H9 (cell line): Measurements from ENCODE around the gene TTC7B. TPM values are rescaled to one million over a fixed set of nuclear protein-coding genes. Genes with fewer than 3 reads are reported as not detected.

Source experiments
- DNase-seq: peaks from one replicate; pipeline ENCODE4 v3.0.0-alpha.2; 2017
- H2AFZ ChIP-seq: one replicate; pipeline ENCODE4 v1.6.1; 2013; ENCODE audit warnings: mild to moderate bottlenecking, low read length, control low read depth, moderate library complexity
- H2AK5ac ChIP-seq: 2 replicates; pipeline ENCODE4 v1.6.1; 2013; ENCODE audit warnings: low read length, control low read depth, mixed read lengths; ENCODE audit not compliant: insufficient read length
- H2BK120ac ChIP-seq: one replicate; pipeline ENCODE4 v1.6.1; 2013; ENCODE audit warnings: low read depth, mild to moderate bottlenecking, low read length, control low read depth, inconsistent platforms; ENCODE audit not compliant: poor library complexity, severe bottlenecking
- H2BK12ac ChIP-seq: 2 replicates; pipeline ENCODE4 v1.6.1; 2013; ENCODE audit warnings: low read length, control low read depth, mixed read lengths, low read depth; ENCODE audit not compliant: insufficient read length
- H2BK15ac ChIP-seq: 2 replicates; pipeline ENCODE4 v1.6.1; 2013; ENCODE audit warnings: low read depth, low read length, control low read depth
- H2BK20ac ChIP-seq: one replicate; pipeline ENCODE4 v1.6.1; 2013; ENCODE audit warnings: low read depth, mild to moderate bottlenecking, low read length, control low read depth, inconsistent platforms; ENCODE audit not compliant: poor library complexity, severe bottlenecking
- H2BK5ac ChIP-seq: 2 replicates; pipeline ENCODE4 v1.6.1; 2013; ENCODE audit warnings: low read length, control low read depth, mixed read lengths; ENCODE audit not compliant: insufficient read length
- H3K14ac ChIP-seq: 2 replicates; pipeline ENCODE4 v1.6.1; 2013; ENCODE audit warnings: low read length, control low read depth; ENCODE audit not compliant: insufficient read depth
- H3K18ac ChIP-seq: 2 replicates; pipeline ENCODE4 v1.6.1; 2013; ENCODE audit warnings: low read depth, mild to moderate bottlenecking, mixed read lengths, low read length, control low read depth; ENCODE audit not compliant: insufficient read length
- H3K23ac ChIP-seq: 2 replicates; pipeline ENCODE4 v1.6.1; 2013; ENCODE audit warnings: low read length, control low read depth, mixed read lengths, low read depth; ENCODE audit not compliant: insufficient read length
- H3K23me2 ChIP-seq: 2 replicates; pipeline ENCODE4 v1.6.1; 2013; ENCODE audit warnings: low read depth, mild to moderate bottlenecking, mixed read lengths, low read length, control low read depth; ENCODE audit not compliant: insufficient read length, poor library complexity, severe bottlenecking
- H3K27ac ChIP-seq: 2 replicates; pipeline ENCODE4 v1.5.1; 2013; ENCODE audit warnings: low read length, control low read depth, mixed read lengths, low read depth; ENCODE audit not compliant: insufficient read length
- H3K27me3 ChIP-seq: 2 replicates; pipeline ENCODE4 v1.6.1; 2013; ENCODE audit warnings: low read length, control low read depth, inconsistent platforms; ENCODE audit not compliant: insufficient read depth
- H3K4ac ChIP-seq: 2 replicates; pipeline ENCODE4 v1.6.1; 2013; ENCODE audit warnings: low read depth, mild to moderate bottlenecking, control low read depth, inconsistent platforms, low read length, moderate library complexity
- H3K4me1 ChIP-seq: 2 replicates; pipeline ENCODE4 v1.6.1; 2013; ENCODE audit warnings: low read length, control low read depth, inconsistent platforms; ENCODE audit not compliant: insufficient read depth
- H3K4me2 ChIP-seq: 2 replicates; pipeline ENCODE4 v1.6.1; 2013; ENCODE audit warnings: low read length, control low read depth, mixed read lengths; ENCODE audit not compliant: insufficient read length, insufficient read depth
- H3K56ac ChIP-seq: 2 replicates; pipeline ENCODE4 v1.6.1; 2013; ENCODE audit warnings: low read depth, mild to moderate bottlenecking, mixed read lengths, low read length, control low read depth; ENCODE audit not compliant: insufficient read length
- H3K79me1 ChIP-seq: 2 replicates; pipeline ENCODE4 v1.6.1; 2013; ENCODE audit warnings: low read depth, mild to moderate bottlenecking, moderate library complexity, low read length, control low read depth, inconsistent platforms; ENCODE audit not compliant: insufficient read depth, poor library complexity, severe bottlenecking
- H3K79me2 ChIP-seq: 2 replicates; pipeline ENCODE4 v1.6.1; 2013; ENCODE audit warnings: low read length, control low read depth, inconsistent platforms; ENCODE audit not compliant: insufficient read depth
- H3K9ac ChIP-seq: 2 replicates; pipeline ENCODE4 v1.6.1; 2013; ENCODE audit warnings: low read length, control low read depth, mixed read lengths; ENCODE audit not compliant: insufficient read length; ENCODE audit errors: extremely low read depth
- H3K9me3 ChIP-seq: one replicate; pipeline ENCODE4 v1.6.1; 2013; ENCODE audit warnings: low read depth, low read length, inconsistent platforms; ENCODE audit not compliant: control insufficient read depth
- H3T11ph ChIP-seq: one replicate; pipeline ENCODE4 v1.6.1; 2013; ENCODE audit warnings: mild to moderate bottlenecking, low read length, control low read depth, inconsistent platforms
- H4K20me1 ChIP-seq: one replicate; pipeline ENCODE4 v1.6.1; 2013; ENCODE audit not compliant: control insufficient read depth, insufficient read length, insufficient read depth
- H4K5ac ChIP-seq: 2 replicates; pipeline ENCODE4 v1.6.1; 2013; ENCODE audit warnings: low read depth, mild to moderate bottlenecking, mixed read lengths, low read length, control low read depth; ENCODE audit not compliant: insufficient read length
- H4K8ac ChIP-seq: replicated peaks from 2 replicates; pipeline ENCODE4 v1.6.1; 2013; ENCODE audit warnings: low read length, control low read depth, mixed read lengths, low read depth; ENCODE audit not compliant: insufficient read length
- H4K91ac ChIP-seq: 2 replicates; pipeline ENCODE4 v1.6.1; 2013; ENCODE audit warnings: low read depth, mild to moderate bottlenecking, moderate library complexity, mixed read lengths, low read length, control low read depth; ENCODE audit not compliant: insufficient read length
- H3K27ac Mint-ChIP-seq, 3 experiments: 2 replicates in 2 of 3; 3 replicates in 1 of 3; pipeline ENCODE4 v1.8.0; 2020 to 2021; ENCODE audit warnings: mixed read lengths in 3 of 3, mild to moderate bottlenecking in 1 of 3, moderate library complexity in 1 of 3
- H3K27me3 Mint-ChIP-seq: 2 replicates; pipeline ENCODE4 v1.8.0; 2021; ENCODE audit warnings: low read depth, mild to moderate bottlenecking, moderate library complexity, mixed read lengths
- H3K36me3 Mint-ChIP-seq, 3 experiments: 2 replicates in 2 of 3; 3 replicates in 1 of 3; pipeline ENCODE4 v1.8.0; 2020 to 2021; ENCODE audit warnings: low read depth in 3 of 3, mixed read lengths in 3 of 3; ENCODE audit not compliant: insufficient read depth in 1 of 3
- H3K4me1 Mint-ChIP-seq, 2 experiments: 2 replicates each; pipeline ENCODE4 v1.8.0; 2020; ENCODE audit warnings: mixed read lengths in 2 of 2
- H3K4me3 Mint-ChIP-seq, 2 experiments: 2 replicates in 1 of 2; 3 replicates in 1 of 2; pipeline ENCODE4 v1.8.0; 2020 to 2021; ENCODE audit warnings: mild to moderate bottlenecking in 2 of 2, mixed read lengths in 2 of 2, moderate library complexity in 1 of 2
- H3K9me3 Mint-ChIP-seq, 2 experiments: 2 replicates in 1 of 2; 3 replicates in 1 of 2; pipeline ENCODE4 v1.8.0; 2020; ENCODE audit warnings: mild to moderate bottlenecking in 2 of 2, mixed read lengths in 2 of 2, moderate library complexity in 1 of 2
- CTCF ChIP-seq: fragments of 200-600 bp; sonication (generic); conservative IDR thresholded peaks from 3 replicates; pipeline ENCODE4 v1.8.0; 2021; ENCODE audit warnings: antibody characterized with exemption, mild to moderate bottlenecking
- WGBS: extraction: QIAGEN DNeasy Blood & Tissue Kit; methylation state at CpG from one replicate; pipeline ENCODE4 v1.1.7; 2013; ENCODE audit warnings: missing lambda C conversion rate, low lambda C conversion rate, mixed read lengths; ENCODE audit not compliant: insufficient read length; ENCODE audit errors: extremely low coverage; 5-methylcytosine and 5-hydroxymethylcytosine counted together
- total RNA-seq: library from RNA; stranded (reverse); gene quantifications from 2 replicates; pipeline ENCODE4 v1.2.1, GENCODE V29; 2021

TTC7B gene
- total RNA-seq, 1 experiment from 2014 or later: 33.7 TPM

GRCh38 chr14:90607141-90607540 lies 209.1 kb downstream of the TTC7B start:
- Histone ChIP-seq H4K20me1 (no peaks in the 10 kb centered on the region), H3K4ac (no peak overlapping the region), H3K23ac (no peak overlapping the region), H2BK5ac (no peak overlapping the region), H2BK15ac (no peak overlapping the region), H4K8ac (no peak overlapping the region), H2AK5ac (no peak overlapping the region), H3K4me2 (no peak overlapping the region), H3K9me3 (no peaks in the 10 kb centered on the region), H3K14ac (no peak overlapping the region), H2BK12ac (no peak overlapping the region), H3K79me2 (no peaks in the 10 kb centered on the region), H3K4me1 (0 out of 2 replicates have a peak, but pooled peaks cover 3% of the 10 kb centered on the region), H2BK20ac (no peak overlapping the region), H2BK120ac (no peak overlapping the region), H3K27ac (no peak overlapping the region), H3T11ph (no peak overlapping the region), H3K18ac (no peak overlapping the region), H3K56ac (no peak overlapping the region), H4K5ac (no peak overlapping the region), H3K23me2 (no peaks in the 10 kb centered on the region), H3K27me3 (no peaks in the 10 kb centered on the region), H2AFZ (no peak overlapping the region), H3K79me1 (no peaks in the 10 kb centered on the region), H4K91ac (no peak overlapping the region), H3K9ac (no peak overlapping the region)
- no peaks in the 10 kb centered on the region for H3K9me3 Mint-ChIP-seq
- no peak for DNase-seq
- no peaks in the 10 kb centered on the region for H3K27me3 Mint-ChIP-seq
- H3K27ac Mint-ChIP-seq: no peak overlapping the region
- peaks cover 56 to 63% of the 10 kb centered on the region in 2 experiments for H3K4me1 Mint-ChIP-seq
- no peaks in the 10 kb centered on the region; a peak in 1 of 7 replicates for H3K36me3 Mint-ChIP-seq
- no peak for TF ChIP-seq CTCF
- no peak overlapping the region for H3K4me3 Mint-ChIP-seq
- WGBS: no CpG with 5 or more reads among the region's 10 CpGs
